Measurements from ENCODE around the gene AGTRAP.

AGTRAP gene

DNA sequence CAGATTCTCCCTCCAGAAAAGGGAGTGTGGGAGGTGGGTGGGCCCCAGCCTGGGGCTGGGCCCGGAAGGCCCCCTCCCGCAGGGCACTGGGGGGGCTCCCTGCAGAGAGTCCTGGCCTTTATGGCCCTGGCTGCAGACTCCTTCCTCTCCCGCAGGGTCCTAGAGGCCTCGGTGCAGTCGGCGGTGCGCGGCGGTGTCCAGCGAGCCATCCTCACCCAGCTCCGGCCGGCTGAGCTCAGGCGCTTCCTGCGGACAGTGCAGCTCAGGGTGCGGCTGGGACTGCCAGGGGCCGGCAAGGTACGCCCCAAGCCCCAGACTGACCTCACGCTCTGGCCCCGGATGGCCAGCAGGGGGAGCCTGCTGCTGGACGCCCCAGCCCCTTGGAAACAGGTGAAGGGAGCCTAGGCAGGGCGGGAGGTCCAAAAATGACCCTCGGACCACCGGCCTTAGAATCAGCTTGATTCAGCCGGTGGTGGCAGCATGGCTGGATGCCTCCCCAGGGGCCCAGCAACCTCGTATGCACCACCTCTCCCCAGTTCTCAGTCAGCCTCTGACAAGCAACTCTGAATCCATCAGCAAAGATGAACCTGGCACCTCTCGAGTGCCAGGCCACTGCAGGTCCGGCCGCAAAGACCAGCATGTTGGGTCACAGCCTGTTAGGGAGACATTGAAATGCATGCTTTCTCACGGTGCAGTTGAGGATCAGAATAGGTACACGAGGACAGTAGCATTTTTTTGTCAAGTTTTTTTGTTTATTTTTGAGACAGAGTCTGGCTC lies 49.2 kb downstream of the AGTRAP start:
- DNase-seq (ENCODE audit: low spot score), result peak; percentile 29

DNA sequence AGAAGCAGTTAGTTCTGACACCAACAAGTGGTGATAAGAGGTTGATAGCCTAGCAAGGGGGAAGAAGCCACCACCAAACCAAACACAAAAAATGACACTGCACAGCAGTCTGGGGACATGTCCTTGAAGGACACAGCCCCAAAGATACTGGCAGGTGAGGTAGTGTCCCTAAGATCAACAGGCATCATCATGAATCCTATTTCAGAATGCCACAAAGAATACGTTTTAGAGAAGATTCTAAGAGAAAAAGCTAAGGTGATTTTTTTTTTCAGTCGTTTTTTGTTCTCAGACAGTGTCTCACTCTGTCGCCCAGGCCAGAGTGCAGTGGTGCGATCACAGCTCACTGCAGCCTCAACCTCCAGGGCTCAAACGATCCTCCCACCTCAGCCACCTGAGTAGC lies 50.2 kb downstream of the AGTRAP start:
- DNase-seq (ENCODE audit: low spot score), result no peak

DNA sequence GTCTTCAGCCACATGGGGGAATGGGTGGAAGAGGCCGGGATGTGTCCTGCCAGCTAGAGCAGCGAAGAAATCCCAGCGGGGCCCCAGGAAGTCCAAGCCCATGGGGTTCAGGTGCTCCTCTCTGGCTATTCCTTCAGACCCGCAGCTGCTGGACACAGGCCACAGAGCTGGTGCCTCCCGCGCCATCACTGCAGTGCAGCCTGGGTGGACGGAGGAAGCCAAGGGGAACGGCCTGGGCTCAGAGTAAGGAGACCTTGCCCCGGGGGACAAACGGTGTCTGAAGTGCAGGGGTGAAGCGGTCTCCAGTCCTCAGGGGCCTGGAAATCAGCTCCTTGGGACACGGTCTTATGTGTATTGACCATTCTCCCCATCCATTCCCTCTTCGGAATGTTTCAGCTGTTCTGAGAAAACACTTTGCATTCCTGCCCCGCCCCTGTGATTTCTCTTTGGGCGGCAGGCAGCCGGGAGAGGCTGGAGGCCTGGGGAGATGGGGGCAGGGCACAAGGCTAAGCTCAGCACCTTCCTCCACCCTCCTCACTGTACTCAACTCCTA lies 51.4 kb downstream of the AGTRAP start:
- no peak for DNase-seq (ENCODE audit: low spot score)

DNA sequence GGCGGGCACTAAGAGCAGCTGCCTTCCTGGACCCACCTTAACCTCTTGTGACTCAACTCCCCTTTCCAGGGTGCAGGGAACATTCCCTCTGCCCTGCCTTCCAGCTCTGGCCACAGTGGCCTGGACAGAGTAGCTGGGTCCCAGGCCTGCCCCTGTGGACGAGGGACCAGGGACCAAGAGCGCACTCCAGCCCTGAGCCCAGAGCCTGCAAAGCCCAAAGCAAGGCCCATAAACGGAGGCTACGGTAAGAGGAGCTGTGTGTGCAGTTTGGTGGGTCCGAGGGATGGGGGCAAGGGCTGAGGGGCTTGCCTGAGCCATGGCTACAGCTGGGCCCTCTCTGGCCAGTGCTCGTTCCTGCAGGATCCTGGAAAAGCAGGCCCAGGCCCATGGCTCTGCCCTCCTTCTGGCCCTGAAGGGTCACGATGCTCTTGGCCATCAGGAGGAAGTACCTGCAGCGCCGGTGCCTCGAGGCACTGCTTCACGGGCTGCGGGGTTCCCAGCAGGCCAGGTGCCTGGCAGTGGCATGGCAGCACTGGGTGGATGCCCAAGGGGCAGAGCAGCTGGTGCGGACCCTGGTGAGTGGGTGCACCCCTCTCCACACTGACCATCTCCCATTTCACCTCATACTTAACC lies 52.0 kb downstream of the AGTRAP start:
- no peak for DNase-seq (ENCODE audit: low spot score)

DNA sequence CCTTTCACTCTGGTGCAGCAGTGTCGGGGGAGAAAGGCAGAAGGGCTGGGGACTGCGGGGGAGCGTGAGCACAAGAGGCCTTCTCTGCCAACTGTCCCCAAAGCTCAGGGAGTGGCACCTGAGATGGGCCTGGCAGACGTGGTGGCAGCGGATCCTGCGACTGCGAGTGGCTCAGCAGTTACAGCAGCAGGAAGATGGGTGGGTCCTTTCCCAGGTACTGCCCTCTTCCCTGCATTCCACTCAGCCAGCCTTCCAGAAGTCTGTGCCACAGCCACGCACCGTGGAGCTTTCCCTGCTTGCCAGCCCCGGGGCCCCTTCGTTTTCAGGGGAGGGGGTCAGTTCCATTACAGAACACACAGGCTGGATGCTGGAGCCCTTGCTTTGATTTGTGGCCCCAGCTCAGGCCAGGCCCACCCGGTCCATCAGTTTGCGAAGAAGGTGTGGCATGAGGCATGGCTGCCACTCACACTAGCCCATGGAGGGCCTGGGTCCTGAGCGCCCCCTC lies 52.7 kb downstream of the AGTRAP start:
- DNase-seq (ENCODE audit: low spot score), result no peak

DNA sequence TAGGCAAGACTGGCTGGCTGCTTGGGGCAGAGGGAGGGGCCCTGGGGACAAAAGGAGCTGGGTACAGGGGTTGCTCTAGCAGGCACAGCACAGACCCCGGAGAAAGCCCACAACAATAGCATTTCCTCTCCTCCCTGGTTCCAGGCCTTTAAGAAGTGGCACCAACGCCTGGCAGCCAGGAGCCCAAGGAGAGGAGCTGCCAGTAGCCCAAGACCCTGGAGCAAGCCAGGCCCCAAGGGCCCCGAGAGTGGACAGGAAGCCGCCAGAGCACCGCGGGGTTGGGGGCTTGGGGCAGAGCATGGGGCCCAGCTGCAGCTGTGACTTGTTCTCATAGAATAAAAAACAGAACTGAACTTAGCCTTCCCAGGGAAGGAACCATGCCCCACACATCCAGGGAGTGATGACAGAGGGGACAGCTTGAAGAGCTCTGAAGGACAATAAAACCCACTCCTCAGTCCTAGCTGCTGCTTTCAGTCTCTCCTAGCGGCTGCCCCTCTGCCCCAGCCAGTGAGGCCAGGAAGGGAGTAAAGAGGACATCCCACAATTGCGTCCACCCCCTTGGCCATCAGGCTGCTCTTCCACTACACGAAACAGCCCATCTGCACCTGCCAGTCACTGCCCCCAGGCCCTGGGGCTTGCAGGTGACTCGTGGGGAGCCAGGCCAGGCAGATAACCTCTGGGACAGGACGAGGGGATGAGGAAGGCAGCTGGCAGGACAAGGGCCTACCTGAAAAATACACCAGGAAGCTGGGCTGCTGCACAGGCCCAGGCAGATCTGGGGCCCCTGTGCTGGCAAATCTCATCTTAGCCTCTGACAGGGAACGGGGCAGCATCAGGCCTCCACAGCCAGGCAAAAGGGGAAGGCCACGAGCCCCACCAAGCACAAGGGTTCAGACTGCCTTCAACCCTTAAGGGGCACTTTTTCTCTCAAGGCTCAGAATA lies 53.5 kb downstream of the AGTRAP start:
- DNase-seq (ENCODE audit: low spot score), result no peak

DNA sequence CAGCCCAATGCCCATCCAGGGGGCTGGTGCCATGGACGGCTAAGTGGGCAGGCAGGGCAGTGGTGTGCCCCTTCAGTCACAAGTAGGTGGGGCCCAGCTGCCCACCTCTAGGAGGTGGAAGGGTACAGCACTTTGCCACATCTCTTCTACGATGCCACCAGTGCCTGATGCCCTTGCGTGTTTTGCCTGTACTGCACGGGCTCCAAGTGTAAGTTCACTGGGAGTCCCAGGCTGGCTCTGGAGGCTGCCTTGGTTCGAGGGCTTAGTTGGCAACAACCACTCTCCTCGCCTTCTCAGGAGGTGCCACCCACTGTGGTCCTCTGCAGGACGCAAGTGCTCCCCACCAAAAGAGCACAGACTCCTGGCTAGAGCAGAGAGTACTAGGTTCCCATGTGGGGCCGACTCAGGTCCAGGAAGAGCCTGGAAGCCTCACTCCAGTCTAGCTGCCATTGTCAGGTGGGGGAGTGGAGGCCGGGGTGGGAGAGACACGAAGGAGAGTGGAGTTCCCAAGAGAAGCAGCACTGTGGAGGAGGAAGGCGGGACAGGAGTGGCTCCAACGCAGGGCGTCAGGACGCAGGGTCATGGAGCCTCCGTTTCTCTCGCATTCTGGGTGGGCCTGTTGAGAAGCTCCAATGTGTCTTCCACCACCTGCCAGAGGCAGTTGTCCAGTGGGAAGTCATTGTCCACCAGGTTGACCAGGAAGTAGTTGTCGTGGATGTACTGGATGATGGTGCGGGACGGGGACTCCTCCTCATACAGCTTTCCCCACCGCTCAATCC lies 54.4 kb downstream of the AGTRAP start:
- DNase-seq (ENCODE audit: low spot score), result no peak

DNA sequence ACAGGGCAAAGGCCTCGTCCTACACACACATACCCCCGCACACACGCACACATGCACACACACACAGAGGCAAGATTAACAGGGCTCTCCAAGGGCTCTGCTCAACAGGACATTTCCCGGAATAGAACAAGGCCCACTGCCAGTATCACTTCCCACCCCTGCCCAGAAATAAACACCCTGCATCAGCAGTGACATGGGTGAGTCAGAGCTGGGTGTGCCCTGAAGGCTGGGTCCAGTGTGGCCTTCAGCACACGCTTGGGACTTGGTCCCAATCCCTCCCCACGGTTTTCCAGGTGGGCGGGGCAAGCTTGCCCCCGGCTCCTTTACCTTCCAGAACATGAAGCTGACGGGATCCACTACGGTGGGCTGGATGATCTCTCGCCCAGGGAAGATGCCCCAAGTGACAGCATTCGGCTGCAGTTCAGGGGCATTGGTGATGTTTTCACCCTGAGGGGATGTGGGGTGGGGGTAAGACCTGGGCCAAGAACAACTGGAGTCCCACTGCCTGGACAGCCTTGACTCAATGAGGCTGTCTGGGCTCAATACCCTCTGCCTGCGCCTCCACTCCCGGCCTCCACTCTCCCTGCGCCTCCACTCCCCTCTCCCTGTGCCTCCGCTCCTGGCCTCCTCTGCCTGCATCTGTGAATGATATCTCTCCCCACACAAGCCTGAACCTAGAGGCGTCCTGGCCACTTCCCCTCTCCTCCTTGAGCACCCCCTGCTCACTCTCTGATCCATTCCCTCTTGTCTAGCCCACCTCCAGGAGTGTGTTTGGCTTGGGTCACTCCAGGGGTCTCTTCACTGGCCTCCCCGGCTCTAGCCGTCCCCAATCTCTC lies 55.2 kb downstream of the AGTRAP start:
- no peak for DNase-seq (ENCODE audit: low spot score)

DNA sequence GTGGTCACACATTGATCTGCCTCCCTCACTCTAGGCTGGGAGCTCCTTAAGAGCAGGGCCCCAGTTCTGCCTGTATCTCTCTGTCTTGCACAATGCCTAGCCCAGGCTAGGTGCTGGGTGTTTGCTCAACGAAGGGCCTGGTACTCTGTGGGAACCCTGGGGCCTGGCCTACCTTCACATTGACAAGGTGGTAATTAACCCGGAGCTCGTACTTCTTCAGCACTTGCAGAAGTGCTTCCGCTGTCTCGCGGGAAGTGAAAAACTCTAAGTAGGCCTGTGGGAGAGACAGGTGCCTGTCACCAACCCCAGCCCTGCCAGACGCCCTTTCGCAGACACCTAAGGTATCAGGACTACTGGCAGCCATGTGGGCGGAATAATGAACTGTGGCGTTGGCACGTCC lies 56.2 kb downstream of the AGTRAP start:
- no peak for DNase-seq (ENCODE audit: low spot score)

DNA sequence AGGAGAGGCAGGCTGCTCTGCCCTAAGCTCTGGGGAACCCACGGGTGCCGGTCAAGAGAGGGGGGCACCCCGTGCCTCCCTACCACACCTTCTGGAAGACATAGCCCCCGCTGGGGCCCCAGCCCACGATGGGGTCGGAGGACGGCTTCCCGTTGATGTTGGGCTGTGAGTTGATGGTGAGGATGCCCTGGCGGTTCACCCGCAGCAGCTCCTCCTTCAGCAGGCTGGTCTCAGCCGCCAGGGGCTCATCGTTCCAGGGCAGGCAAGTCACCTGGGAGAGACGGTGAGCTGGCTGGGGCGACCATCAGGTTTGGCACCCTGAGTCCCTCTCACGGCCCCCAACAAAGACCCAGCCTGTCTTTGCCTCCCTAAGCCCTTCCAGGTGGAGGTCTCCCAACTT lies 57.9 kb downstream of the AGTRAP start:
- no peak for DNase-seq (ENCODE audit: low spot score)

DNA sequence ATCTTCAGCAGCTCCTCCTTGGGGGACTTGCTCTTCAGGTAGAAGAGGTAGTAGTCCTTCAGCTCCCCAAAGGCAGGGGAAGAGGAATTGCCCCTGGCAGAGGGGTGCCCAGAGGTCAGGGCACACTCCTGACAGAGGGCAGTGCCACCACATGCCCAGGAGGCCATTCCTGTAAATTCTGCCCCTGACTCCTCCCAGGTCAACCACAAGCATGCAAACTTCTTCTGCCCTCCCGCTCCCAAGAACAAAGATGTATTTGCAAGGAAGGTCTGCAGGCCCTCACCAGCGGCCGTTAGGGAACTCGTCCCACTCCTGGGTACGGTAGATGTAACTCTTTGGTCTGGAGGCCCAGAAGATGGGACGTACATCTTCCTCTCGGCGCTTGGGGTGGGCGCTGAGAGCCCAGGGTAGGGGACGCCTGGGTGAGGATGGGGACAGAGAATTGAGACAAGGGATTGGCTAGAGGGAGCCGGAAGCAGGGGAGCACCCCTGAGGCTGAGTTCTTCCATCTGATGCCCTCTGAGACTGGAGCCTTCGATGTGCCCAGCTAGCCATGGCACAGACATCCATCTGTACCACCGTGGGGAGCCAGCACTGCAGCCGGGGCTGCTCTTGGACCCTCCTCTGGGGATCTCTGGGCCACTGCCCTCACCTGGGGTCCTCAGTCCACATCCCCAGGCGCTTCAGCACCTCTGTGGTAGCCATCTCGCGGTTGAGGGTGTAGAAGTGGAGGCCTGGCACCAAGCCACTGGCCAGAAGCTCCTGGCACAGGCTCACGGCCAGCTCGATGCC lies 58.7 kb downstream of the AGTRAP start:
- DNase-seq (ENCODE audit: low spot score), result no peak

DNA sequence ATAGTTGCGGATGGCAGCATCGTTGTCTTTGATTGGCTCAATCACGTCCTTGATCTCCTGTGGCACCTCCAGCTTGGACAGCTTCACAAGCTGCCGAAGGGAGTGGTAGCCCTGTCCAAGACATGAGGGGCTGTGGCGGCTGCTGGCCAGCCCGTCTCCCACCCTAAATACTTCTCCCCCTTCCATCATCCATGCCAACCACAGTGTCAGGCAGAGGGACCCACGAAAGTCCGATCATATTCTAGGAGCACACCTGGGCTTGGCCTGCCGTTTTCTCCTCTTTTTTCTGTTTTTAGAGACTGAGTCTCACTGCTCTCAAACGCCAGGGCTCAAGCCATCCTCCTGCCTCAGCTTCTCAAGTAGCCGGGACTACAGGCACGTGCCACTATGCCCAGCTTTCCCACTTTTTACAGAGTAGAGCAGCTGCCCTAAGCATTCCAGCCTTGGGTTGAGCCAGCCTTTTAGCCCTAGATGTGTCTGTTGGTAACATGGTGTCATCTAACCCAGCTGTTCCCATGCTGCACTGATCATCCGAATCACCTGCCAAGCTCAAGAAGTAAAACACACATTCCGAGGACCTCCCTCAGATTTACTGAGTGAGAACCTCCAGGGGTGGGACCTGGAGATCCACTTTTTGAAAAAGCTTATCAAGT lies 59.4 kb downstream of the AGTRAP start:
- no peak for DNase-seq (ENCODE audit: low spot score)

DNA sequence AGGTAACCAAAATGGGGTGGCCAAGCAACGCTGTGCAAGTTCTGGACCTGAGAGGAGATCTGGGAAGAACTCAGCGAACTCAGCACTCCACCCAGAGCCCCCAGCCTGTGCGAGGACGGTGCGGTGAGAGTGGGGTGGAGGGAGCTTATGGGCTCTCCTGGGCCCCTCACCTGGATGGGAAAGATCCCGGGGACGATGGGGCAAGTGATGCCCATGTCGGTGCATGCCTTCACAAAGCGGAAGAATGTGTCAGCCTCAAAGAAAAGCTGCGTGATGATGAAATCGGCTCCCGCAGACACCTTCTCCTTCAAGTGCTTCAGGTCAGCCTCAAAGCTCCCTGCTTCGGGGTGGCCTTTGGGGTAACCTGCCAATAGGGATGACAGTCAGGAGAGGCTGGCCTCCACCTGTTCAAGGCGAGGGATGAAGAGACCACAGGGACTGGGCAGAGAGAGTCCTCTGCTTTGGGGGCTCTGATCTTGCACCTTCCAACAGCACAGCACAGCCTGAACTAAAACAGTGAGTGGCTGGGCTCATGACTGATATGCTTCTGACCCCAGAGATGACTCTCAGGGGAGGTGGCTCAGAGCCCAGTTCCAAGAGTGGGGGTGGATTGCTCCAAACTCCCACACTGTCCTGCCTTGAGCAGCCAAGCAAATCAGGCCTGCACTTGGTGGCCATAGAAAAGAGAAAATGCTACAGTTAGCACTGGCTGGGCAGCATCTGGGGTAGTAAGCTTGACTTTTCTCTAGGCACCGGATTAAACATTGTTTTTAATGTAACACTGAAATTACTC lies 60.3 kb downstream of the AGTRAP start:
- no peak for DNase-seq (ENCODE audit: low spot score)

DNA sequence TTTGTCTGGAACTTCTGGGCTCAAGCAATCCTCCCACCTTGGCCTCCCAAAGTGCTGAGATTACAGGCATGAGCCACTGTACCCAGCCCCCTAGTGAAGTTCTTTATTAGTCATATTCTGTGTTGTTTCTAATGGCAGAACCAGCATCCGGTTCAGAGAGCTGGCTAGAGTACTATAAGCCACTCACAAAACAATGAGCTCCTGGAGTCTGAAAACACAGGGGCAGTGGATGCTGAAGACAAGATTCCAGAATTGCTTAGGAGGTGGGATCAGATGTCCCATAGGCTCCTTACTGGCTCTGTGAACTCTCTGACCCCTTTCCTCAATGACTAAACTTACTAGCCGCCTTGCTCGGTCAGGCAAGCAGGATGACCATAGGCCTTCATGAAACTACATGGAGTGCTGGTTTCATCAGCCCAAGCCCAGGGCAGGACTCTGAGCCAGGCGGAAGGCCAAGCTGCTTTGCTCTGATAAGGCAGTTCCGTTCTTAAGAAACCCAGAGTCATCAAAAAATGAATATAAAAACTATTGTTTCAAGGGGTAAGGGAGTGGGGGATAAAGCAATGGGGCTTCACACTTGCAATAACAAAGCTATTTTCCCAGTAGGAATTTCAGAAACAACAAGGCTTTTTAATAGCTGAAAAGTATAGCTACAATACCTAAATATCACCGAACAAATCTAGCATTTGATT lies 61.7 kb downstream of the AGTRAP start:
- DNase-seq (ENCODE audit: low spot score), result no peak

DNA sequence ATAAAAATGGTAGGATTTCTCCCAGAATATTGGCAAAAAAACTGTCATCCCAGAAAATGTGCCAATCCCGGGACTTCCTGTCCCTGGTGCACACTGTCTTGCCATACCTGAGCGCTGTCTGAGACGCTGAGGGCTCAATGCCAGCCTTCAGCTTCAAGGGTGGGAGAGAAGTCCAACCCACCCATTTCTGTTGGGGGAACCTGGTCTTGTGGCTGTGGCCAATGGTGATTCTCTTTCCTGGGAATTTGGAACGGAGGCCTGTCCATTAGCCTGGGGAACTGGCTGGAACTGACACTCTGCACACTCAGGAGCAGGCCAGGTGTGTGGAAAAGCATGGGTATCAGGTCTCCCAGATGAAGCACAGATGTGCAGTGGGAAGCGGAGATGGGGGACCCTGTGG lies 63.2 kb downstream of the AGTRAP start:
- DNase-seq (ENCODE audit: low spot score), result no peak

DNA sequence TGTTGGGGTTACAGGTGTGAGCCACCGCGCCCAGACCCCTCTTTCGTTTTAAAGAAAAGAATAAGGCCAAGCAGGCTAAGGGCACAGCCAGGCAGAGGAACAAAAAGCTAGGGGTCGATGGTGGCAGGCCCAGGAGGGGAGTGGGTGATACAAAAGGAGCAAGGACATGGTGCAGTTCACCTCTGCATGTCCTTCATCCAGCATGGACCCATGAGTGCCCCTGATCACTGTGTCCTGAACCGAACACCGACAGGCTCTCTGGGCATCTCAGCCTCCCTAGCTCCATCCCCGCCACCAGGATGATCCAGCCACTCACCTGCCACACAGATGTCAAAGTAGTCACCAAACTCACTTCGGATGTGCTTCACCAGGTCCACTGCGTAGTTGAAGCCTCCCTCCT lies 64.0 kb downstream of the AGTRAP start:
- DNase-seq (ENCODE audit: low spot score), result no peak

DNA sequence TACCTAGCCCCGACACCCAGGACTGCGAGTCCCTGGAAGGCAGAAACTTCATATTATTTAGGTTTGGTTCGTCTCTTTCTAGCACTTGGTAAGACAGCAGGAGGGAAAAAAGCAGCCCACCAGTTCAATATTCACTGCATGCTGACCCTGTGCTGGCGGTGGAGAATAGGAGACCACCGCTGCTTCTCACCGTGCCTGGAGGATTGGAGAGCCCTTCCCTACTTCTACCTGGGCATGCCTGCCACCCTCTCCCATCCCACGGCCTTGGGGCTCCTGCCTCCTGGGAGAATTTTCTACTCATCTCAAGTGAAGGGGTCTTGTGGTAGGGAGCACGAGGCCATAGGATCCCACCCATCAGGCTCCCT lies 64.4 kb downstream of the AGTRAP start:
- no peak for DNase-seq (ENCODE audit: low spot score)
